Midbrain (tissue), 1 donor: ENCODE data around the gene SBK1.
"Not testable (repeated sequence)": the region's sequence is repeated elsewhere in the genome, so short reads cannot be mapped to it uniquely, and the experiment has no call there.

Experiments used
- DNase-seq: peaks from one replicate; lab custom pipeline; 2025; lab: John Stamatoyannopoulos, UW

SBK1 gene

GRCh38 chr16:28335678-28336077, 43.4 kb downstream of the SBK1 start:
- not testable (repeated sequence) for DNase-seq

GRCh38 chr16:28336940-28337710, 44.8 kb downstream of the SBK1 start:
- not testable (repeated sequence) for DNase-seq

- DNase-seq, result not testable (repeated sequence)
Observed at GRCh38 chr16:28338230-28338629, 45.9 kb downstream of the SBK1 start.

- not testable (repeated sequence) for DNase-seq
Observed at GRCh38 chr16:28362600-28362999, 70.3 kb downstream of the SBK1 start.

- not testable (repeated sequence) for DNase-seq
Observed at GRCh38 chr16:28363408-28363807, 71.1 kb downstream of the SBK1 start, which contains the start of gene NPIPB6. Gene NPIPB6 (minus strand): TSS chr16:28363508. CDS start chr16:28362822, 686 bp downstream.

GRCh38 chr16:28364268-28365173, 72.2 kb downstream of the SBK1 start:
- DNase-seq, result not testable (repeated sequence)

GRCh38 chr16:28367926-28368325, 75.6 kb downstream of the SBK1 start:
- DNase-seq, result not testable (repeated sequence)
